ENCODE results near the gene CTDSPL.

The CTDSPL gene

GRCh38 chr3:37943126-37943525 is 81.4 kb downstream of the CTDSPL start:
- DNase-seq (ENCODE audit: low read depth, low spot score) = no peak

GRCh38 chr3:37943631-37944314 is 82.1 kb downstream of the CTDSPL start:
- no peak for DNase-seq (ENCODE audit: low read depth, low spot score)

- DNase-seq (ENCODE audit: low read depth, low spot score) = no peak
These were observed 82.7 kb downstream of the CTDSPL start for GRCh38 chr3:37944391-37944842.

GRCh38 chr3:37945156-37945806 is 83.6 kb downstream of the CTDSPL start:
- DNase-seq (ENCODE audit: low read depth, low spot score) = no peak

GRCh38 chr3:37945807-37946530 is 84.3 kb downstream of the CTDSPL start:
- peak; percentile 41 for DNase-seq (ENCODE audit: low read depth, low spot score)

- DNase-seq (ENCODE audit: low read depth, low spot score) = no peak
These were observed 84.8 kb downstream of the CTDSPL start for GRCh38 chr3:37946531-37946889.

- peak; percentile 67 for DNase-seq (ENCODE audit: low read depth, low spot score)
These were observed 88.2 kb downstream of the CTDSPL start for GRCh38 chr3:37949866-37950265.

GRCh38 chr3:37952564-37952963 is 90.9 kb downstream of the CTDSPL start:
- DNase-seq (ENCODE audit: low read depth, low spot score) = no peak

GRCh38 chr3:37953226-37953625 is 91.5 kb downstream of the CTDSPL start:
- no peak for DNase-seq (ENCODE audit: low read depth, low spot score)

GRCh38 chr3:37953707-37954394 is 92.2 kb downstream of the CTDSPL start:
- no peak for DNase-seq (ENCODE audit: low read depth, low spot score)

- DNase-seq (ENCODE audit: low read depth, low spot score) = no peak
These were observed 93.2 kb downstream of the CTDSPL start for GRCh38 chr3:37954881-37955280.

- DNase-seq (ENCODE audit: low read depth, low spot score) = peak; percentile 41
These were observed 94.4 kb downstream of the CTDSPL start for GRCh38 chr3:37955918-37956707.

GRCh38 chr3:37956723-37957538 is 95.3 kb downstream of the CTDSPL start:
- no peak for DNase-seq (ENCODE audit: low read depth, low spot score)

- no peak for DNase-seq (ENCODE audit: low read depth, low spot score)
These were observed 95.9 kb downstream of the CTDSPL start for GRCh38 chr3:37957539-37957936.

GRCh38 chr3:37961622-37962431 is 100.1 kb downstream of the CTDSPL start:
- DNase-seq (ENCODE audit: low read depth, low spot score) = no peak

GRCh38 chr3:37963016-37963415 is 101.3 kb downstream of the CTDSPL start:
- DNase-seq (ENCODE audit: low read depth, low spot score) = no peak

- no peak for DNase-seq (ENCODE audit: low read depth, low spot score)
These were observed 102.0 kb downstream of the CTDSPL start for GRCh38 chr3:37963635-37964034.

GRCh38 chr3:37964146-37964545 is 102.5 kb downstream of the CTDSPL start:
- no peak for DNase-seq (ENCODE audit: low read depth, low spot score)

GRCh38 chr3:37964716-37965115 is 103.0 kb downstream of the CTDSPL start:
- no peak for DNase-seq (ENCODE audit: low read depth, low spot score)

All from astrocyte of the hippocampus (primary cell).